GM21717 (cell line): ENCODE data around the gene CDC42.

ENCODE experiments used
- ATAC-seq: cut with Tn5 transposase; IDR thresholded peaks from one replicate; pipeline ENCODE4 v1.9.1; 2021; ENCODE audit warnings: mild to moderate bottlenecking, moderate library complexity; ENCODE audit not compliant: unreplicated experiment

Gene CDC42

GRCh38 chr1:22105611-22106207 lies 53.2 kb downstream of the CDC42 start:
- no peak for ATAC-seq

DNA sequence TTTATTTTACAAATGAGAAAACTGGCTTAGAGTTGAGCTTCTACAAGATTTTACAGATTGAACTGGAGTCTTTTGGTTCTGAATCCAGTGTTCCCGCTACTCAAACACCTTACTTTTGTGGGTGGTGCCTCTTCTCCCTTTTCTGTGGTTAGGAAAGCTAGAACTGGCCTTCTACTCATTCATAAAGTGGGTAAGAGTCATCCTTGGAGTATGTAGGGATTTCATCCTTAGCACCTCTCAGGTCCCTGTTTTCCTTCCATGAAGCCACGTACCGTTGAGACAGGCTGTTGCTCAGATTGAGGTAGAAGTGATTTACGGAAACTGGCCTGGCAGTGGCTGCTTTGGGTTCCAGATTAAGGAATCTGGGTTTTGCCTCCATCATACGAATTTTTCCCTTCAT lies 54.6 kb downstream of the CDC42 start:
- no peak for ATAC-seq

- no peak for ATAC-seq
These were observed 56.0 kb downstream of the CDC42 start for GRCh38 chr1:22108339-22109105.

GRCh38 chr1:22110016-22110415 lies 57.5 kb downstream of the CDC42 start:
- ATAC-seq: no peak

GRCh38 chr1:22111115-22111514 lies 58.6 kb downstream of the CDC42 start:
- no peak for ATAC-seq

DNA sequence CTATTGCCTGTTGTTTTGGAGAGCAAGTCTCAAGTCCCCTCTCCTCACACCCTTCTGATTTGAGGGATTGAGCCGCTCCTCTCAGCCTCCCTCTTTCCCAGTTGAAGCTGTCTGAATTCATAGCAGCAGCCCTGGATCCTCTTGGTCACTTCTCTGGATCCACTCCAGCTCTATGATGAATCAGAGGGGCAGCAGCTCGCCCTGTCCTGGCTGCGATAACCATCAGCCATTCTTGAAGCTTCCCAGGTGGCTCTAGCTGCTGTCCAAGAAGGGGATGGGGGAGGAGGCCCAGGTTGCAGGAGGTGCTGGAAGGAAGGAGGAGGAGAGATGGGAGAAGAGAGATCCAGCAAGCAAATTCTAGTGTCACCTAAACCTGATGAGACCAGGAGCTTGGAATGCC lies 59.1 kb downstream of the CDC42 start:
- no peak for ATAC-seq

DNA sequence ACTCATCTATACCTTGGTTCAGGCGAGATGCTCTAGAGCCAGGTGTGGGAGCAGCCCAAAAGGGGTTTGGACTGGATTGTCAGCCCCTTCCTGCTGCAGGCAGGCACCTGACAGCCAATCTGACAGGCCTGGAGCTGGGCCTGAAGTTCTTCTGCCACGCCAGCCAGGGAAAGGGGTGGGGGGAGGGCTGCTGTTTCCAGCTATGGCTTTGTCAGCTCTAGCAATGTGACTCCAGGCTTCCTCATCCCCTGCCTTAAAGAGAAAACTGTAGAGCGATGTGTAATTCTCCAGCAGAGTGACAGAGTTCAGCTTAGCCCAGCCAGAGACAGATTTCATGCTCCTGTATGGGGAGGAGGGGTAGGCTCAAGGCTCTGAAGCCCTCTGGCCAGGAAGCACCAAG lies 60.0 kb downstream of the CDC42 start:
- ATAC-seq: no peak

DNA sequence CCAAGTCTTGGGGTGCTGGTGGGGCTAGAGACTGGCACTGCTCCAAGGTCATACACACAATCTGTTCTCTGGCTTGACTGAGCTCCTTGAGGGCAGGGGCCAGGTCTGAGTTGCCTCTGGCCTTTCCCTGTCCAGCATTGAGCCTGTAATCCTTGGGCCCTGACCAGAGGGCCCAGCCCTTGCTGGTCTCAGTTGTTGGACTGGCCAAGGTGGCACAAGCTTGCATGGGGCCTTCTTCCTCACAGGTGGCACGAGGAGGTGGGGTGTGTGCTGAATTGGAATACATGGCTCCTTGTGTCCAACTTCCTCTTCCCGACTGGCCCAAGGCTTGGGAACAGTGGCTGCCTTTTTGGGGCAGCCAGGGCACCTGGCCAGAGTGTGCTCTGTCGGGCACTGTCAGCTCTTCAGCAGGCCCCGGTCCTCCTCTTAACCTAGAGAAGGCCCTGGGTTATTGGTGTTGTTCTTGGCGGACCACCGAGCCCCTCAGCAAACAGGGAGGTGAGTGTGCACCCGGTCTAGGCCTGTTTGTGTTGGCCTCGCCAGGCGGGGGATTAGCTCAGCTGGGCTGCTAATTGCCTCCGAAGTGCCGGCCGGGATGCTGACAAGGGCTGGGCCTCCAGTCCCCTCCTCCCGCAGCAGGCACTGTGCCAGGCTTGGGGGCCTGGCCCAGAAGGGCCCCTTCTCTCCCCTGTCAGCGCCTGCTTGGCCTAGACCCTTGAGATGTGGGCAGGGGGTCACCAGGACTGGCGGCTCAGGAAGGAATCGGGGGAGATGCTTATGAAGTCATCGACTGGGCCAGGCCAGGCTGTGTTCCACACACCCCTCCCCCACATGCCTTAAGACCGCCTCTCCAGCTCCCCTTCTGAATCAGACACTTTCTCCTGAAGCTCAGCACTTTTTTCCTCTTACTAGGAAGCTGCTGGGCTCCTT lies 61.8 kb downstream of the CDC42 start:
- no peak for ATAC-seq

DNA sequence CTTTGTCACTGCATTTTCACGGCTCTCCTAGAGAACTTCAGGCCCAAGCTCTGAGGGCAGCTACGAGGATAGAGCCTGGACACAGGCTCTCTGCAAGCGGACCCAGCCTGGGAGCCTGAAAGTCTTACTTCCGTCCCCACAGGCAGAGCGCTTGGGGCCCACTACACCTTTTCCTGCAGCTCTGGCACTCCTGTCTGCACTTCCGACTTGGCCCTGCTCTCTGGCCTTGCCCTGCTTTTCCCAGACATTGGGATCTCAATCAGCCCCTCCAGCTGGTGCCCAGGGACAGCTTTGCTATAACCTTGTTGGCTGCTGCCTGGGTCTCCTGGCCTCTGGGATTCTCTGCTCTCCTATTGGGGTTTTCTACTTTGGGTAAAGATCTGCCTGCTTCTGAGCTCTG lies 62.8 kb downstream of the CDC42 start:
- no peak for ATAC-seq

GRCh38 chr1:22117238-22117637 lies 64.7 kb downstream of the CDC42 start:
- no peak for ATAC-seq

DNA sequence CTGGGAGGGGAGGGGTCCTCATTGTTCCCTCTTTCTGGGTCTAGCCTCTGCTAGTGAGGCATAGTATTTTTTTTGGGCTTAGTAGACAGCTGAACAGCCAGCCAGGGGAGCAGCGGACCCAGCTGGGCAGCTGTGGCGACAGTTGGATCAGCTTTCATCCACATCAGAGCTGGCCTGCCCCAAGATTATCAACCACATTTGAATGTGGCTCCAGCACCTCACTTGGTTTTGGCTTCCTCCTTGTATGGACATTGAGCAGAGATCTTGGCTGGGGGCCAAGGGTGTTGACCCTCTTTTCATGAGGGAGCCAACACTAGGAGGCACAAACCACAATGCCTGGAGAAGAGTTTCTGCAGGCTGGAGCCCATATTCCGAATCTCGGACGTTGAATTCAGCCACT lies 65.3 kb downstream of the CDC42 start:
- no peak for ATAC-seq

GRCh38 chr1:22118291-22118992 lies 65.9 kb downstream of the CDC42 start:
- ATAC-seq: no peak

DNA sequence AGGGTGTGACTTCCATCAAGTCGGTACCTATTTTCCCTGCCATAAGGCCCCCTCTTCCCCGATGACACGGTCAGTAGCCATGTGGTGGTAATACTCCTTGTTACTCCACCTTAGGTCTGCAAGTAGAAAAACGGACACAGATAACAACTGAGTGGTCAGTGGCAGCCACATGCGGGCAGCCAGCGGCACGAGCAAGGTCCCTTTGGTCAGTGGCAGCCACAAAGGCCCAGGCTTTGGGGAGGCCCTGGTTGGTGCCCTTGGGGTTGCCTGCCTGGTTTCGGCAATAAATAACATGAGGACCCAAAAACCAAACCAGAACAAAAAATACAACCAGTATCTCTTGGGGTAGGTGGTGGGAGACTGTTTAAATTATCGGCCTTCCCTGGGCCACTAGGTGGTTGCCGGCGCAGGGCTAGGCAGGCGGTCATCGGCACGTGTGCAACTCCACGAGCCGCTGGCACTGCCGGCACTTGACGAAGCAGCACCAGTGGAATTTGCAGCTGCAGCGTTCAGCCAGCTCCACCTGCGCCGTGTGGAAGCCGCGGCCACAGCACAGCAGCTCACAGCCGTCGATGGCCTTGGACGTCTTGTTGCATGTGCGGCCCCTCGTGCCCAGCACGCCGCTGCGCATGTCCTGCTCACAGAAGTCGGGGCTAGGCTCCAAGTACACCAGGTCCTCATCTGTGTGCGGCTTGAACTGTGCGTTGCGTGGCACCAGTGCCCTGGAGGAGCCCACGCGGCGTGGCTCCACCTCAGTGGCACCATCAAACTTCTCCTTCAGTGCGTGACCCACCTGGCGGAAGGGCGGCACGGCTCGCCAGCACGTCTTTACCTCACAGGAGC lies 67.3 kb downstream of the CDC42 start:
- ATAC-seq: no peak

- no peak for ATAC-seq
These were observed 67.9 kb downstream of the CDC42 start for GRCh38 chr1:22120469-22120790.

DNA sequence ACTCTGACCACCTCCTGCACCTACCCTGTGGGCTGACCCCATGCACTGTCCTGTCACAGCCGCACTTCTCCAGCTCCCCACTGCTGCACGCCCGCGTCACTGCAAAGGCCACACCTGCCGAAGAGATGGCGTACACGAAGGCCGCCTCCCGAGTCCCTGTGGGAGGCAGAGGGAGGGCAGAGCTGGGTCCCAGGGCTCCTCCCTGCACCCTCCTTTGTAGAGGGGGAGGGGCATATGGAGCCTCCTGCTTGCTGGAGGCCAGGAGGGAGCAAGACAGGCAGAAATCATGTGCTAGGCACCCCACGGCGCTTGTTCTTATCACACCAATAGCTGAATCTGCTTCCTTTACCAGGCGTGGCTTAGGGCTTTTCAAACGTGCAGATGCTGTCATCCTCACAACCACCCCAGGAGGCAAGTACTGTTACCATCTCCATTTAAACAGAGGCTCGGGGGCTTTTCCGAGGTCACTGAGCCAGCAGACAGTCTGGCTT lies 69.0 kb downstream of the CDC42 start:
- no peak for ATAC-seq

GRCh38 chr1:22122273-22123070 lies 70.0 kb downstream of the CDC42 start:
- no peak for ATAC-seq

DNA sequence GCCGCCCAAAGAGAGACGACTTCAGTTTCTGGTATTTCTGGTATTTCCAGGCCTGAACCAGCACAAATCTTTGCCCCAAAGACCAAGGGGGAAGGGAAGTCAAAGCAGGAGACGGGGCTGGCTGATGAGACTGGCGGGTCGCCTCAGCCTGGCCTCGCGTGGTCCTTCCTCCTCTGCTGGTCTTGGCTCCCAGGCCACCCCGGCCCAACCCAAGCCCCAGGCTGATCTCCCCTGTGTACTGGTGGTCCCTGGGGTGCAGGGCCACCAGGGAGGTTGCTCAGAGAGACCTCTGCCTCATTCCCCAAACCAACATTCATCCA lies 70.5 kb downstream of the CDC42 start:
- ATAC-seq: no peak

DNA sequence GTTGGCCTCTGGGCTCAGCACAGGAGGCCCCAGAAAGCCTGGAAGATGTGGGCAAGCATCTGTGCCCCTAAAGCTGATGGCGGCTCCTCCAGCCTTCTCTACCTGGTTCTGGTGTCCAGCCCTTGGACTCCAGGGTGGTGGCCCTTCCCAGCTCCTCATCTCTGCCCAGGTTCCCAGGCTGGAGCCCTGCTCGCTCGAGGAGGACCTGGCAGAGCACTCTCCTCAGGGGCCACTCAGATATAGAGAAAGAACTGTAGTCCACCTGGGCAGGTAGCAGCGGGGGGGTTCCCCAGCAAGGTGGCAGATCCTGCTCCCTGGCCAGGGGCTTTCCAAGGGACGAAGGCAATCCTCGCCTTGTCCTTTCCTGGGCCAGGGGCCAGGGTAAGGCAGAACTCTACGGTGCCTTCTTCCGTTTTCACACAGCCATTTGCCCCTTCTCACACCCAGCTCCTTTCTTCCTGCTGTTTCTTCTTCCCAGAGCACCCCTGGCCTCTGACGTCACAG lies 71.4 kb downstream of the CDC42 start:
- ATAC-seq: no peak

- ATAC-seq: no peak
These were observed 72.2 kb downstream of the CDC42 start for GRCh38 chr1:22124592-22125229.
